ENCODE results near the gene PDZRN4.

PDZRN4 gene

GRCh38 chr12:41460906-41461305 lies 272.8 kb downstream of the PDZRN4 start:
- in situ Hi-C loops (cut with MboI; ENCODE audit: low sequenced_read_pairs, unreplicated experiment), result no loop called here
- no peak for DNase-seq (ENCODE audit: low spot score)
- no peak for TF ChIP-seq CTCF (IDR thresholded peaks at IDR 0.05; ENCODE audit: borderline replicate concordance, control extremely low read depth, extremely low read depth, insufficient read depth, missing control alignments)

- in situ Hi-C loops (cut with MboI; ENCODE audit: low sequenced_read_pairs, unreplicated experiment), result no loop called here
- no peak for DNase-seq (ENCODE audit: low spot score)
- TF ChIP-seq CTCF (IDR thresholded peaks at IDR 0.05; ENCODE audit: borderline replicate concordance, control extremely low read depth, extremely low read depth, insufficient read depth, missing control alignments), result no peak
Observed at GRCh38 chr12:41462312-41462711, 274.2 kb downstream of the PDZRN4 start.

- DNase-seq (ENCODE audit: low spot score), result no peak
- in situ Hi-C loops (cut with MboI; ENCODE audit: low sequenced_read_pairs, unreplicated experiment), result no loop called here
- TF ChIP-seq CTCF (IDR thresholded peaks at IDR 0.05; ENCODE audit: borderline replicate concordance, control extremely low read depth, extremely low read depth, insufficient read depth, missing control alignments), result no peak
Observed at GRCh38 chr12:41465526-41465925, 277.4 kb downstream of the PDZRN4 start.

- in situ Hi-C loops (cut with MboI; ENCODE audit: low sequenced_read_pairs, unreplicated experiment), result no loop called here
- no peak for DNase-seq (ENCODE audit: low spot score)
- no peak for TF ChIP-seq CTCF (IDR thresholded peaks at IDR 0.05; ENCODE audit: borderline replicate concordance, control extremely low read depth, extremely low read depth, insufficient read depth, missing control alignments)
Observed at GRCh38 chr12:41466300-41466699, 278.2 kb downstream of the PDZRN4 start.

- in situ Hi-C loops (cut with MboI; ENCODE audit: low sequenced_read_pairs, unreplicated experiment), result no loop called here
- no peak for DNase-seq (ENCODE audit: low spot score)
- TF ChIP-seq CTCF (IDR thresholded peaks at IDR 0.05; ENCODE audit: borderline replicate concordance, control extremely low read depth, extremely low read depth, insufficient read depth, missing control alignments), result no peak
Observed at GRCh38 chr12:41466802-41467201, 278.7 kb downstream of the PDZRN4 start.

GRCh38 chr12:41467591-41468325 lies 279.6 kb downstream of the PDZRN4 start:
- DNase-seq (ENCODE audit: low spot score), result no peak
- in situ Hi-C loops (cut with MboI; ENCODE audit: low sequenced_read_pairs, unreplicated experiment), result no loop called here
- TF ChIP-seq CTCF (IDR thresholded peaks at IDR 0.05; ENCODE audit: borderline replicate concordance, control extremely low read depth, extremely low read depth, insufficient read depth, missing control alignments), result no peak
